NCI-H510A (cell line): Measurements from ENCODE around the gene CACNB3.
"Not testable (repeated sequence)": the region's sequence is repeated elsewhere in the genome, so short reads cannot be mapped to it uniquely, and the experiment has no call there.

Experiments used
- DNase-seq: peaks from one replicate; lab custom pipeline; 2025; lab: John Stamatoyannopoulos, UW

The CACNB3 gene

DNA sequence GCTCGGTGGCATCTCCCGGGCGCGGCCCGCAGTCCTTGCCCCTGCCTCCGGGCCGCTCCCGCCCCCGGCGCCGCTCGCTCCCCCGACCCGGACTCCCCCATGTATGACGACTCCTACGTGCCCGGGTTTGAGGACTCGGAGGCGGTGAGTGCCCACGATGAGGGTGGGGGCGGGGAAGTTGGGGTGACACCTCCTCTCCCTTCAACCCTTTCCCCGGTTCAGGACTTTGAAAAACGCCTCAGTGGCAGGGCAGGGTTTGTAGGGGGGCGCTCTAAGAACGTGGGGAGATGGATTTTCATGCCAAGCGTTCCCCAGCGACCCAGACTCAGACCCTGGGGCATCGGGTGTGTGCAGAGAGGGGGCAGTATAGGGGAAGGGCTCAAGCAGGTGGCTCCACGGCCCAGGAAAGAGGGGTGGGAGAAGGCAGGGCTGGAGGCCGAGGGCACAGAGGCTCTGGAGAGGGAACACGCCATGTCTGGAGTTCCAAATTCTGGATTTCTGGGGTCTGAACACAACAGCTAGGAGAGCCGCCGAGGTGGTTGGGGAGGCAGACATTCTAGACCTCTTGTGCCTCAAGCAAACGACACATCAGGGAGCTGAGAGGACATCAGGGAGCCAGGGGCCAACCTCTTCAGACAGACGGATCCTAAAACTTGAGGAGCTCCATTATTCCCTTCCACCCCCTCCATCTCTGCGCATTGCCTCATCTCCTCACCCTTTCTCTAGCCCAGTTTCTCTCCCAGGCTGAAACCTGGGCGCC, 715 bp downstream of the CACNB3 start:
- peak; percentile 49 for DNase-seq

DNA sequence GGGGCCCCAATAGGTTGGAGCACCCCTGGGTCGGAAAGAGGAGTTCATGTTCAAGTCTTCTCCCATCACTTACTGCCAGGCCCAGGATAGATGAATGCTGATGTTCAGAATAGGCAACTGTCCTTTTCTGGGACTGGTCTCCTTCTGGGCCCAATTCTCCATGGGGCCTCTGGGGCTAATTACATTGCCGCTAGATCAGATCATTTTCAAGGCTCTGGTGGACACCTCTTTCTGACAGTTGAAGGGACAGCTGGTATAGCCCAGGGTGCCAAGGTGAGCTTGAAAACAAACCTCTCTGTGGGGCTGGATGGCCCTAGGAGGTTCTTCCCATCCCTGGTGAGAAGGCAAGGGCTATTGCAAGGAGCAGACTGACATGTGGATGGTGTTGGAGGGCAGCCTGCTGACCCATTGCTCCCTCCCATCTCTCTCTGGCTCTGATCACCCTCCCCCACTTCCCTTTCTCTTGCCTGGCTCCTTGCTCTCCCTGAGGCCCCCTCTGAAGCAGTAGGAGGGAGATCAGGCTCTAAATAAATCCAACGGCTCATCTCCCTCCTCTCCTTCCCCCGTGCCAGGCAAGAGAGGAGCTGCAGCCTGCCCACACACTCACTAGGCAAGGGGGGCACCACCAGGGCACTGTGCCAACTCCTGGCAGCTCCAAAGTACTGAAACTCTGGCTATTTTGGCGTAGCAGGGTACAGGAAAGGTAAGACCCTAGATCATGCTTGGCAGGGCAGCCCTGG, 1.9 kb downstream of the CACNB3 start:
- DNase-seq, result no peak

- no peak for DNase-seq
Observed at GRCh38 chr12:48822139-48822538, 3.8 kb downstream of the CACNB3 start.

- no peak for DNase-seq
Observed at GRCh38 chr12:48822711-48823110, 4.4 kb downstream of the CACNB3 start.

DNA sequence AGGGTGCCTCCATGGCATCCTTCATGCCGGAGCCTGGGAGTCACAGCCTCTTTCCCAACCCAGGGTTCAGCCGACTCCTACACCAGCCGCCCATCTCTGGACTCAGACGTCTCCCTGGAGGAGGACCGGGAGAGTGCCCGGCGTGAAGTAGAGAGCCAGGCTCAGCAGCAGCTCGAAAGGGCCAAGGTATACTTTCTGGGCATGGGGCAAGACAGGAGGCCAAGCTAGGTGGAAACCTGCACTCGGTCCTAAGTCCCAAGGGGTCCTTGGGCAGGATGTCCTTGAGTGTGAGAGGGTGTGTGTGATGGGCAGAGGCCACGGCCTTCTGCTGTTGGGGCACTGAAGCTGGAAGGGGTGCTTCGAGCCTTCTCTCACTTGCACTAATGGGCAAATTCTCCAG, 5.0 kb downstream of the CACNB3 start:
- no peak for DNase-seq

DNA sequence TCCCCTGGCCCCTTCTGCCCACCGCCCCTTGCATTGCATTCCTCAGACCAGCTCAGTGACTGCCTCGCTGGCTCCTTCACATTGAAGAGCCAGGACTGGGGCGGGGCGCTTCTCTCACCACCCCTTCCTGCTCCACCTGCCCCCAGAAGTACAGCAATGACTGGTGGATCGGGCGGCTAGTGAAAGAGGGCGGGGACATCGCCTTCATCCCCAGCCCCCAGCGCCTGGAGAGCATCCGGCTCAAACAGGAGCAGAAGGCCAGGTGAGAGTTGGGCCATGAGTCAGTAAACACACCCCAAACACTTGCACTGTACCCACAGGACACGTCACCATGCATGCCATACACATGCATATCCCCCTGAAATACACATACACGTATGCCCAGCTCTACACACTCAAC, 5.8 kb downstream of the CACNB3 start:
- peak; percentile 90 for DNase-seq

- no peak for DNase-seq
Observed at GRCh38 chr12:48824905-48825304, 6.6 kb downstream of the CACNB3 start.

- DNase-seq, result peak; percentile 9
Observed at GRCh38 chr12:48826209-48826855, 8.0 kb downstream of the CACNB3 start.

DNA sequence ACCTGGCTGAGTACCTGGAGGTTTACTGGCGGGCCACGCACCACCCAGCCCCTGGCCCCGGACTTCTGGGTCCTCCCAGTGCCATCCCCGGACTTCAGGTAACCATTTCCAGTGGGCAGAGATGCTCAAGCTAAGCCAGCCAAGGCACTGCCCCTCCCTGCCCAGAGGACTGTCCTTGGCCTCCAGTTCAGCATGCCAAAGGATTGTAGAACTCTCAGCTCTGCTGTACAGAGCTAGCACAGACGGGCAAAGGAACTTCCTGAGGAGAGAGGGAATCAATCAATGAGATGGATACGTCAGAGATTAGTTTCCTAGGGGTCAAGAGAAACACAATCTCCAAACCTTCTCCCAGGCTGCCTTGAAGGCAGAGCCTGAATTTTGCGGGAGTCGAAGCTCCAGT, 8.7 kb downstream of the CACNB3 start:
- DNase-seq, result no peak

- no peak for DNase-seq
Observed at GRCh38 chr12:48827513-48828096, 9.3 kb downstream of the CACNB3 start.

DNA sequence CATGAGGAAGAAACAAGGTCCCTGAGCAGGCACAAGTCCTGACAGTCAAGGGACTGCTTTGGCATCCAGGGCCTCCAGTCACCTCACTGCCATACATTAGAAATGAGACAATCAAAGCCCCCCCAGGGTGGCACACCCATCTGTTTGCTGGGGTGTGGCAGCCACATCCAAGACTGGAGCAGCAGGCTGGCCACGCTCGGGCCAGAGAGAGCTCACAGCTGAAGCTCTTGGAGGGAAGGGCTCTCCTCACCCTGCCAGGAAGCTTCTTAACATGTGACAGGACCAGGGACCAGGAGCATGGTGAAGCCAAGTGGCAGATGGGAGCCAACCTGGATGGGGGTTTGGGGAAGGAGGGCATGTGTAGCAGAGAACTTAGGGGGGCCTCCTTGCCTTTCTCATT, 10.0 kb downstream of the CACNB3 start:
- no peak for DNase-seq

- no peak for DNase-seq
Observed at GRCh38 chr12:48828841-48829575, 10.7 kb downstream of the CACNB3 start.

DNA sequence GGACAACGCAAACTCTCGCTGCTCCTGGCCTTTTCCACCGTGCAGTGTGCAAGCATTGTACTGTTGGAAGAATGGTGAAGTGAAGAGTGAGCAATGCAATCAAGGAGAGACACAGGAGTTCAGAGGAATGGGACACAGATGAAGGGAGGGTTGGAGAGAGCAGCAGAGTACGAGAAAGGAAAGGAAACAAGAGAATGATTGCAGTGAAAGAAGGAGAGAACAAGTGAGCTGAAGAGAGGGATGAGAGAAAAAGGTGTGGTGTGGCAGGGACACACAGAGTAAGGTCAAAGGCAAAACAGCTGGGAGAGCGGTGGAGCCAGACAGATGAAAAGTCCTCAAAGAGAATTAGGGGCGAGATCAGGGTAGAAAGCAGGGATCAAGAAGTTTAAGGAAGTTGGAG, 13.0 kb downstream of the CACNB3 start:
- no peak for DNase-seq

DNA sequence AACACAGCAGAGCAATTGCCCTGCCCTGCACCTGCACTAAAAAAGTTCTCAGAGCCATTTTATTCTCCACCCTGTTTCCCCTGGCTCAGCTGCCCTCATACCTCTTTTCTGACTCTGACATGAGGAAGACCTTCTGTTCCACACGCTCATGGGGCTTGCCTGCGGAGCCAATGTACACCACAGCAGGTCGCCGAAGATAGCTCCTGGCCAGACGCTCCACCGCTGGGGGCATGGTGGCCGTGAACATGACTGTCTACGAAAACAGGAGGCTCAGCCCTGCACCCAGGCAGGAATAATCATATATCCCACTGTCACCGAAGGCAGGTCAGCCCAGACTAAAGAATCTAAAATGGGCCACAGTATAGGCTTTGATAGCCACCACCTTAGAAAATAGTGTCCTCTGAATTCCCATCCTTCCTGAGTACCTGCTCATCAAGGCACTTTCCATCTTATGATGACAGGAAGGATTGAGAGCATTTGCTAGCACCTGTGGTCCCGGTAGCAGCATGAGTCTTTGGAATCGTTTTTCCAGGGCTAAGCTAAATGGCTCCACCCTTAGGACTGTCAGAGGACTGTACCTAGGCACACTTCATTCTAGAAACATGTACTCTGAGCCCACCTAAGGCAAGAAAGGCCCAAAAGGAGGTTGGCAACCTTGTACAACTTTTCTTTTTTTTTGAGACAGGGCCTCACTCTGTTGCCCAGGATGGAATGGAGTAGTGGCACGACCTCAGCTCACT, 14.2 kb downstream of the CACNB3 start:
- DNase-seq, result no peak

DNA sequence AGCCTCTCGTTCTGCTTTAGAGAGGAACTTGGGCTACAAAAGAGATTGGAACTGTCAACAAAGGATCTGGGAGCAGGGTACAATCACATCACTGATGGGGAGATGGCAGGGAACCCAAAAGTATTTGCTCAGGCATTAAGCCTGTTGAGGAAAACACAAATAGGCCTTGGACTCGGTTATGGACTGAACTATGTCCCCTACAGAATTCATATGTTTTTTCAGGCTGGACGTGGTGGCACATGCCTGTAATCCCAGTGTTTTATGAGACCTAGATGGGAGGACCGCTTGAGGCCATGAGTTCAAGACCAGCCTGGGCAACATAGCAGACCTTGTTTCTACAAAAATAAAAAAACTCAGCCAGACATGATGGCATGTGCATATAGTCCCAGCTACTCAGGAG, 19.8 kb downstream of the CACNB3 start:
- DNase-seq, result no peak

- DNase-seq, result not testable (repeated sequence)
Observed at GRCh38 chr12:48842021-48842420, 23.7 kb downstream of the CACNB3 start.

DNA sequence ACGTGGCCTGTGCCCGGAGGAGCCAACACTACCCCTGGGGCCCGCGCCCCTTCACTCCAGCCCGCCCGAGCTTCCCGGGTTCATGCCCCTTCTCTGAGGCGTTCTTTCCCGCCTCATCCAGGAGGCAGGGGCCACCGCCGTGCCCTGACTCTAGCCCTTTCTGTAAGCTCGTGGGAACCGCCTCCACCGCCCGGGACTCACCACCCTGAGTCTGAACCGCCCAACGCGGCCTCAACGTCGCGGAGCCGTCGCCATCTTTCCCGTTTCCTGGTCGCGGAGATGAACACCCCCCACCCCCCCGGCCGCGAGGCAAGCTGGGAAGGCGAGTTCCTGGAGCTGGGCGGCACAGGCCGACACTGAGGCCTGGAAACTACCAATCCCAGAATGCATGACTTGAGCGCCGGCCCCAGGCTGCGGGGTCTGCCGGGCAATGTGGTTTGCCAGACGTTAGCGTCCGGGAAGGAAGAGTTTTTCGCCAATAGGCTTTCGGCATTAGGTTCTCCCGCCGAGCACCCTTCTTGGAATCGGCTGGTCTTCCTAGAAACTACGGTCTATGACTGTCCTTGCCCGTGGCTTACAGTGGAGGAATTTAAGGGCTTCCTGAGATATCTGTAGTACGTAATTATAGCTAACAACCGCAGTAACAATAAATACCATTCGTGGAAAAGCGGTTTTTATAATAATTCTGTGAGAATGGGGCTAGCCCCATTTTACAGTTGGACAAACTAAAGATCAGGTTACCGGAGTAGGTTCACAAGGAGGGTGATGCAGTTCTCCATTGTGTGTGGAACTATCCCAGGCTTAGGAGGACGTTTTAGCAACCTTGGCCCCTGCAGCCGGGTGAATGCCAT, 33.8 kb downstream of the CACNB3 start, which contains the start of gene DDX23:
TSS of gene DDX23 (minus strand) at position 281 of the 851 bp plus-strand sequence. CDS start 6,381 bp downstream, outside the sequence.
- DNase-seq, result peak; percentile 92

DNA sequence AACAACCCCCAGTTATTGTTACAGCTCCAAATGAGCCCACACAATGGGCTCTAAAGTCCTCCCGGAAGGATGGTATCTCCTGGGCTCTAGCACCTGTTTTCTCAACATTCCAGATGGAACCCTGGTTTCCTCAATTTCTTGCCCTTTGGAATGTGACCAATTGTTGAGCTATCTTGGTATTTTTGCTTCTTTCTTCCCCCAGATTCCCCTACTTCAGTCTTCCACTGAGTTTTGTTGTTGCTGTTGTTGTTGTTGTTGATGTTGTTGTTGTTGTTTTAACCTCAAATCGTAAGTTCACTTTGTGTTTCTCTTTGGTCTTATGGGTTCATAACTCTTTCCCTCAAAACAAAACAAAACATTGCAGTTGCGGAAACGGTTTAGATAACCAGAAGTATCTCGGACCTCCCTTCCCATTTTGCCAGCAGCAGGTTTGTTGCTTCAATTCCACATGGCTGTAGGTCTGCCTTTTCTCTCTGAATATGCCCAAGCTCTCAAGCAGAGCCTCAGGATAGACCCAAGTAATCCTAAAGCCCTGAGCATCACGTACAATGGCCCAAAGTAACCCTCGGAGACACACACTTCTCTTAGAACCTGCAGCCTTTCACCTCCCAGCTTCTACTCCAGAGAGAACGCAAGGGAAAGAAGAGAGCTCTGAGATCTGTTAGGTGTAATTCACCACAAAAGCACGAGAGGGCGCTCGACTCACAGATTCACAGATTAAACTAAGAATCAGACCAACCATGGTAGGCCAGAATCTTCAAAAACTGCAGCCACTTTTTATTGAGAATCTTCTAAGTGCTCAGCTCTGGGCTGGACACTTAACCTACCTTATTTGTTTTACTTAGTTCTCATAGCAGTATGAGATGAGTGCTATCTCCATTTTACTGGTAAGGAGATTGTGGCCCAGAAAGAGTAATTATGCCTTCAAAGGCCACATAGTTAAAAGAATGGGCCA, 34.7 kb downstream of the CACNB3 start:
- peak; percentile 34 for DNase-seq

DNA sequence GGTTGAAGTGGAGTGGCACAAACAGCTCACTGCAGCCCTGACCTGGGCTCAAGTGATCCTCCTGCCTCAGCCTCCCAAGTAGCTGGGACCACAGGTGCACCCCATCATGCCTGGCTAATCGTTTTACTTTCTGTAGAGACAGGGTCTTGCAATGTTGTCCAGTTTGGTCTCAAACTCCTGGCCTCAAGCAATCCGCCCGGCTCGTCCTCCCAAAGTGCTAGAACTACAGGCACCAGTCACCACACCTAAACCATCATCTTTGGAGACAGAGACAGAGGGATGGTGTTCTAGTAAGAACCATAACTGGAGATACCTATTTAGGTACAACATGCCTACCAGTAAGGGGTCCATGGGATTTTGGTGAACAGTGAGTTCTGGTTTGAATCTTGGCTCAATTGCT, 36.2 kb downstream of the CACNB3 start:
- no peak for DNase-seq
